WERI-Rb-1 (cell line): ENCODE results near the gene VSTM2B.

Source experiments
- DNase-seq: peaks from one replicate; pipeline ENCODE4 v3.0.0-alpha.2; 2020
- H3K27ac ChIP-seq: fragments of 250-450 bp; sonication (Bioruptor Pico); 2 replicates; pipeline ENCODE4 v1.5.1; 2020; ENCODE audit warnings: mild to moderate bottlenecking, moderate library complexity
- H3K27me3 ChIP-seq: fragments of 250-450 bp; sonication (Bioruptor Pico); 2 replicates; pipeline ENCODE4 v1.5.1; 2021; ENCODE audit warnings: mild to moderate bottlenecking, low read depth, moderate library complexity; ENCODE audit not compliant: insufficient read depth, severe bottlenecking
- H3K36me3 ChIP-seq: fragments of 250-450 bp; sonication (Bioruptor Pico); 2 replicates; pipeline ENCODE4 v1.5.1; 2020; ENCODE audit warnings: mild to moderate bottlenecking, moderate library complexity
- H3K4me3 ChIP-seq: 2 replicates; pipeline ENCODE4 v1.5.1; 2011; ENCODE audit warnings: low read depth, mild to moderate bottlenecking, control low read depth, low read length
- H3K9me3 ChIP-seq: fragments of 250-450 bp; sonication (Bioruptor Pico); 2 replicates; pipeline ENCODE4 v1.5.1; 2021; ENCODE audit warnings: mild to moderate bottlenecking, moderate library complexity; ENCODE audit not compliant: severe bottlenecking
- TF ChIP-seq, protein P1 (sequence below): IDR thresholded peaks from 2 replicates; pipeline ENCODE4 v1.5.1; 2011; ENCODE audit warnings: low read depth, mild to moderate bottlenecking, control low read depth, inconsistent platforms, low read length

Gene VSTM2B

DNA sequence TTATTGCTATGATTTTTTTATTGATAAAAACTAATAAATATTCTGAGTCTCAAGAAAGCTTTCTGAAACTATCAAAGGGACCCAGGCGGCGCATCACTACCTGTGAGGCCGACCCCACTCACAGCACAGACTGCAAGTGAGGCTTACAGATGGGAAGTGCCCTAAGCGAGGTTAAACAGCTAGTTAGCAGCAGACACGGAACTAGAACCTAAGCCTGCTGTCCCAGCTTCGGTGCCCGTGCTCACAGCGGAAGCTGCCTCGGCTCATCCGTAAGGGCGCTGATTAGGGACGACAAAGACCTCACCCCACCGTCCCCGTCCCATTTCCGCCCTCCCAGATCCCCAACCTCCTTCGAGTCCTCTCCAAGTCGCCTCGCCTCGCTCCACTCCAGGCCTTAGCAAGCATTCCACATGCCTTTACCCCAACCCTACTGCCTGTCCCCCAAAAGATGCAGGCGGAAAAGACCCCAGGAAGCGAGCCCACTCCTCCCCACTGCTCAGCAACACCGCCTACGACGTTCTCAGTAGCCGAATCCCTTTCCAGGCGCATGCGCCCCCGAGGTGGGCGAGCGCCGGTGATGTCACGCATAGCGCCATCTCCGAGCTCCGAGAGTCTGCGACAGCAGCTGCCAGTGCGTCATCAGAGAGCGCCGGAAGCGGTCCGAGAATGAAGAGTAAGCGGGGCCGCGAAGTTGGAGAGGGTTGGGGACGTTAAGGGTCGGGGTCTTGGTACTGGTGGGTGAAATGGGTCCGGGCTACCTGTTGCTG is 80.0 kb downstream of the VSTM2B start, which contains the start of gene POP4:
POP4 (plus strand) TSS at position 631 of the 767 bp plus-strand sequence; CDS start at position 667, 36 bp downstream.
- Histone ChIP-seq H3K27ac (peak within 1 kb of the TSS; percentile 79), H3K36me3 (peaks cover 5% of the 10 kb centered on the region; the same call in 1 of the 2 replicates), H3K4me3 (peak within 1 kb of the TSS; percentile 92), H3K9me3 (no peaks in the 10 kb centered on the region), H3K27me3 (no peaks in the 10 kb centered on the region)
- peak; percentile 96 for DNase-seq
- TF ChIP-seq, protein P1, sequence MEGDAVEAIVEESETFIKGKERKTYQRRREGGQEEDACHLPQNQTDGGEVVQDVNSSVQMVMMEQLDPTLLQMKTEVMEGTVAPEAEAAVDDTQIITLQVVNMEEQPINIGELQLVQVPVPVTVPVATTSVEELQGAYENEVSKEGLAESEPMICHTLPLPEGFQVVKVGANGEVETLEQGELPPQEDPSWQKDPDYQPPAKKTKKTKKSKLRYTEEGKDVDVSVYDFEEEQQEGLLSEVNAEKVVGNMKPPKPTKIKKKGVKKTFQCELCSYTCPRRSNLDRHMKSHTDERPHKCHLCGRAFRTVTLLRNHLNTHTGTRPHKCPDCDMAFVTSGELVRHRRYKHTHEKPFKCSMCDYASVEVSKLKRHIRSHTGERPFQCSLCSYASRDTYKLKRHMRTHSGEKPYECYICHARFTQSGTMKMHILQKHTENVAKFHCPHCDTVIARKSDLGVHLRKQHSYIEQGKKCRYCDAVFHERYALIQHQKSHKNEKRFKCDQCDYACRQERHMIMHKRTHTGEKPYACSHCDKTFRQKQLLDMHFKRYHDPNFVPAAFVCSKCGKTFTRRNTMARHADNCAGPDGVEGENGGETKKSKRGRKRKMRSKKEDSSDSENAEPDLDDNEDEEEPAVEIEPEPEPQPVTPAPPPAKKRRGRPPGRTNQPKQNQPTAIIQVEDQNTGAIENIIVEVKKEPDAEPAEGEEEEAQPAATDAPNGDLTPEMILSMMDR: no peak

- Histone ChIP-seq H3K36me3 (peaks cover 9% of the 10 kb centered on the region), H3K27ac (peak overlapping the region; percentile 79), H3K9me3 (no peaks in the 10 kb centered on the region), H3K27me3 (no peaks in the 10 kb centered on the region), H3K4me3 (peak overlapping the region; percentile 92)
- no peak for DNase-seq
- TF ChIP-seq, protein P1: no peak
Measured at GRCh38 chr19:29606420-29606747, 80.6 kb downstream of the VSTM2B start.

GRCh38 chr19:29609636-29610035 is 83.8 kb downstream of the VSTM2B start:
- Histone ChIP-seq H3K27me3 (no peaks in the 10 kb centered on the region), H3K4me3 (no peak overlapping the region), H3K36me3 (peaks cover 29% of the 10 kb centered on the region), H3K9me3 (no peaks in the 10 kb centered on the region), H3K27ac (no peak overlapping the region)
- no peak for DNase-seq
- TF ChIP-seq, protein P1: no peak

GRCh38 chr19:29610213-29610573 is 84.4 kb downstream of the VSTM2B start:
- Histone ChIP-seq H3K9me3 (no peaks in the 10 kb centered on the region), H3K27me3 (no peaks in the 10 kb centered on the region), H3K36me3 (peaks cover 29% of the 10 kb centered on the region), H3K27ac (no peak overlapping the region), H3K4me3 (no peak overlapping the region)
- no peak for DNase-seq
- TF ChIP-seq, protein P1: no peak

DNA sequence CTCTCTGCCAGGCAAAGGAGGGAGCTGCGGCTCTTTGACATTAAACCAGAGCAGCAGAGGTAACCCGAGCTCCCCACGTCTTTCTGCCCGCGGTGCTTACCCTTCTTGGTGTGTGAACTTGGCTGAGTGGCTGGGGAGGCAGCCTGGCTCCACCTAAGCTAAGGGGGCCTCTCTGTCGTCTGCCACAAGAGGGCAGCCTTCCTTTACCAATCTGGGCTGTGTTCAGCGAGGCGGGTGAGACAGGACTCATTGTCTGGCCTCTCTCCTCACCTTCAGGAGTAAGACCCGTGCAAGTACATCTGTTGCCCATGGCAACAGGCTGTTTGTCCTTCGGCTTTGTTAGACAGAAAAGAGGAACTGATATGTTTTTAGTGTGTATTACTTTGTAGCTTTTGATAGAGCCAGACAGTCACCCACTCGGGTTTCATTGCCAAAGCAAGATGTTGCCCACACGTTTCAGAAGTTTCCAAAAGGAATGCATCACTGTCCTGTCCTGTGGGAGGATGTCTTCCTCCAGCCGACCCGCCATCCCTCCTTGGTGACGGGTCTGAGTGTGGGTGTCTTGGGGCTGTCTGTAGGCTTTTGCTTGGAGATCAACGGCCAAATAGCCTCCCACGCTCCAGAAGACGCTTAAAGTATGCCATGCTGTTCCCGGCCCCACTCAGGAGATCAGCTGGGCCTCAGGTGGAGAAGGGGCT is 84.9 kb downstream of the VSTM2B start:
- Histone ChIP-seq H3K4me3 (no peak overlapping the region), H3K27ac (no peak overlapping the region), H3K36me3 (peaks cover 29% of the 10 kb centered on the region), H3K9me3 (no peaks in the 10 kb centered on the region), H3K27me3 (no peaks in the 10 kb centered on the region)
- TF ChIP-seq, protein P1: peak; percentile 91
- DNase-seq: peak; percentile 78
